ENCODE data around the gene MYLK.
"Not testable (repeated sequence)": the region's sequence is repeated elsewhere in the genome, so short reads cannot be mapped to it uniquely, and the experiment has no call there.

MYLK gene

DNA sequence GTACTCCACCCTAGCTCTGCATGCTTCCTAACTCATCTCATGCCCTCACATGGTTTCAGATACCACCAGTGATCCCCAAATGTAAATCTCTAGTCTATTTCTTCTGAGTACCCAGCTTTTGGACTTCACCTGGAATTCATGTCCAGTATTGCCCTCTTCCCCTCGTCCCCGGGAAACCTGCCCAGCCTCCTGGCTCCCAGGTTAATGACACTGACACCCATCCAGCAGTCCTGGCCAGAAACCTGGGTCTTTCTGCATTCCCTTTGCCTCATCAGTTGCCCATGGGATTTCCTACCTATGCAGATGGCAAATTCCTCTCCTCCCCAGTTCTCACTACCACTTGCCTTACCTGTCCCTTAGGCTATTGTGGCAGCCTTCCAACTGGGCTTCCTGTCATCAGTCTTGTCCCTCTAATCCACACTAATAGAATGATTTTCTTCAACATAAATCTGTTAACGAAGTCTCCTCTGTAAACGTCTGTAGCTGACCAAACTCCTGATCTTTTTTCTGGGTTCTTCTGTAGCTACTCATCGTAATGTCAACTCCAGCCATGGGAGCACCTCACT, 15.3 kb upstream of the MYLK start:
- H2AFZ ChIP-seq (ENCODE audit: low read length), result no peak overlapping the region
- H3K4me2 ChIP-seq (ENCODE audit: low read depth, low read length, poor library complexity, severe bottlenecking), result no peak overlapping the region
- no peak overlapping the region for H3K9ac ChIP-seq (ENCODE audit: low read depth, low read length, poor library complexity, severe bottlenecking)
- H3K79me2 ChIP-seq (ENCODE audit: insufficient read depth, low read length), result no peaks in the 10 kb centered on the region
- H3K27me3 ChIP-seq (ENCODE audit: insufficient read depth, low read length, poor library complexity, severe bottlenecking), result no peaks in the 10 kb centered on the region
- no peaks in the 10 kb centered on the region for H3K36me3 ChIP-seq (ENCODE audit: insufficient read depth, low read length)
- H3F3A ChIP-seq (ENCODE audit: low read depth), result no peaks in the 10 kb centered on the region
- no peak overlapping the region for H3K4me3 ChIP-seq (ENCODE audit: low read length, poor library complexity, severe bottlenecking)
- H4K20me1 ChIP-seq (ENCODE audit: insufficient read depth, low read length, poor library complexity, severe bottlenecking), result no peaks in the 10 kb centered on the region
- TF ChIP-seq, protein P1, sequence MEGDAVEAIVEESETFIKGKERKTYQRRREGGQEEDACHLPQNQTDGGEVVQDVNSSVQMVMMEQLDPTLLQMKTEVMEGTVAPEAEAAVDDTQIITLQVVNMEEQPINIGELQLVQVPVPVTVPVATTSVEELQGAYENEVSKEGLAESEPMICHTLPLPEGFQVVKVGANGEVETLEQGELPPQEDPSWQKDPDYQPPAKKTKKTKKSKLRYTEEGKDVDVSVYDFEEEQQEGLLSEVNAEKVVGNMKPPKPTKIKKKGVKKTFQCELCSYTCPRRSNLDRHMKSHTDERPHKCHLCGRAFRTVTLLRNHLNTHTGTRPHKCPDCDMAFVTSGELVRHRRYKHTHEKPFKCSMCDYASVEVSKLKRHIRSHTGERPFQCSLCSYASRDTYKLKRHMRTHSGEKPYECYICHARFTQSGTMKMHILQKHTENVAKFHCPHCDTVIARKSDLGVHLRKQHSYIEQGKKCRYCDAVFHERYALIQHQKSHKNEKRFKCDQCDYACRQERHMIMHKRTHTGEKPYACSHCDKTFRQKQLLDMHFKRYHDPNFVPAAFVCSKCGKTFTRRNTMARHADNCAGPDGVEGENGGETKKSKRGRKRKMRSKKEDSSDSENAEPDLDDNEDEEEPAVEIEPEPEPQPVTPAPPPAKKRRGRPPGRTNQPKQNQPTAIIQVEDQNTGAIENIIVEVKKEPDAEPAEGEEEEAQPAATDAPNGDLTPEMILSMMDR (conservative IDR thresholded peaks at IDR 0.05; ENCODE audit: low read length), result no peak
- TF ChIP-seq EZH2phosphoT487 (IDR thresholded peaks at IDR 0.05; ENCODE audit: borderline replicate concordance), result no peak
- H3K9me3 ChIP-seq (ENCODE audit: insufficient read depth, low read depth, low read length), result no peaks in the 10 kb centered on the region
- H3K4me1 ChIP-seq (ENCODE audit: insufficient read depth, low read length, poor library complexity, severe bottlenecking), result peaks cover 10% of the 10 kb centered on the region
- H3K9me2 ChIP-seq (replicated peaks; ENCODE audit: low read depth, low read length), result no peaks in the 10 kb centered on the region

DNA sequence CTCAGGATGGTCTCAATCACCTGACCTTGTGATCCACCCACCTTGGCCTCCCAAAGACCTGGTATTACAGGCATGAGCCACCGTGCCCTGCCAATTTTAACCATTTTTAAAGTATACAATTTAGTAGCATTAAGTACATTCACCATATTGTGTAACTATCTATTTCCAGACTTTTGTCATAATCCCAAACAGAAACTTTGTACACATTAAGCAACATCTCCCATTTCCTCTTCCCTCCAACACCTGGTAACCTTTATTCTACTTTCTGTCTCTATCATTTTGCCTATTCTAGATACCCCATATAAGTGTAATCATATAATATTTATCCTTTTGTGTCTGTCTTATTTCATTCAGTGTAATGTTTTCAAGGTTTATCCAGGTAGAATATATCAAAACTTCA, 8.9 kb upstream of the MYLK start:
- no peaks in the 10 kb centered on the region for H3K79me2 ChIP-seq (ENCODE audit: insufficient read depth, low read length)
- H3K9me3 ChIP-seq (ENCODE audit: insufficient read depth, low read depth, low read length), result peaks cover 13% of the 10 kb centered on the region; the same call in 1 of the 2 replicates

DNA sequence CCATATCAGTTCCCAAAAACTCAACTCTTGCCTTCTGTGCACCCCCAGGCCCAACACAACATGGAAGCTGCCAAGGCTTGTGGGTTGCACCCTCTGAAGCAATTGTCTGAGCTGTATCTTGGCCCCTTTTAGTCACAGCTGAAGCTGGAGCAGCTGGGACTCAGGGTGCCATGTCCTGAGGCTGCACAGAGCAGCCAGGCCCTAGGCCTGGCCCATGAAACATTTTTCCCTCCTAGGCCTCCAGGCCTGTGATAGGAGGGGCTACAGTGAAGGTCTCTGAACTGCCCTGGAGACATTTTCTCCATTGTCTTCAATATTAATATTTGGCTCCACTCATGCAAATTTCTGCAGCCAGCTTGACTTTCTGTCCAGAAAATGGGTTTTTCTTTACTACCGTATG, 8.1 kb upstream of the MYLK start:
- Histone ChIP-seq H3K4me2 (ENCODE audit: low read depth, low read length, poor library complexity, severe bottlenecking) (no peak overlapping the region), H3K9me3 (ENCODE audit: insufficient read depth, low read depth, low read length) (peaks cover 13% of the 10 kb centered on the region; the same call in 1 of the 2 replicates), H3K9me2 (replicated peaks; ENCODE audit: low read depth, low read length) (no peaks in the 10 kb centered on the region), H3K9ac (ENCODE audit: low read depth, low read length, poor library complexity, severe bottlenecking) (no peak overlapping the region), H4K20me1 (ENCODE audit: insufficient read depth, low read length, poor library complexity, severe bottlenecking) (no peaks in the 10 kb centered on the region), H3K36me3 (ENCODE audit: insufficient read depth, low read length) (no peaks in the 10 kb centered on the region), H3K79me2 (ENCODE audit: insufficient read depth, low read length) (no peaks in the 10 kb centered on the region), H3F3A (ENCODE audit: low read depth) (no peaks in the 10 kb centered on the region), H3K4me3 (ENCODE audit: low read length, poor library complexity, severe bottlenecking) (no peak overlapping the region), H2AFZ (ENCODE audit: low read length) (no peak overlapping the region), H3K4me1 (ENCODE audit: insufficient read depth, low read length, poor library complexity, severe bottlenecking) (peaks cover 10% of the 10 kb centered on the region), H3K27me3 (ENCODE audit: insufficient read depth, low read length, poor library complexity, severe bottlenecking) (no peaks in the 10 kb centered on the region)
- TF ChIP-seq, protein P1 (conservative IDR thresholded peaks at IDR 0.05; ENCODE audit: low read length), result no peak
- TF ChIP-seq EZH2phosphoT487 (IDR thresholded peaks at IDR 0.05; ENCODE audit: borderline replicate concordance), result no peak

More for the DNA sequence above, 8.9 kb upstream of the MYLK start:
- Histone ChIP-seq H3K4me3 (ENCODE audit: low read length, poor library complexity, severe bottlenecking) (no peak overlapping the region), H3K9ac (ENCODE audit: low read depth, low read length, poor library complexity, severe bottlenecking) (no peak overlapping the region), H3K27me3 (ENCODE audit: insufficient read depth, low read length, poor library complexity, severe bottlenecking) (no peaks in the 10 kb centered on the region), H2AFZ (ENCODE audit: low read length) (no peak overlapping the region), H3F3A (ENCODE audit: low read depth) (no peaks in the 10 kb centered on the region), H3K9me2 (replicated peaks; ENCODE audit: low read depth, low read length) (no peaks in the 10 kb centered on the region), H3K4me1 (ENCODE audit: insufficient read depth, low read length, poor library complexity, severe bottlenecking) (peaks cover 10% of the 10 kb centered on the region), H4K20me1 (ENCODE audit: insufficient read depth, low read length, poor library complexity, severe bottlenecking) (no peaks in the 10 kb centered on the region), H3K36me3 (ENCODE audit: insufficient read depth, low read length) (no peaks in the 10 kb centered on the region), H3K4me2 (ENCODE audit: low read depth, low read length, poor library complexity, severe bottlenecking) (no peak overlapping the region)
- no peak for TF ChIP-seq EZH2phosphoT487 (IDR thresholded peaks at IDR 0.05; ENCODE audit: borderline replicate concordance)
- TF ChIP-seq, protein P1 (conservative IDR thresholded peaks at IDR 0.05; ENCODE audit: low read length), result no peak

DNA sequence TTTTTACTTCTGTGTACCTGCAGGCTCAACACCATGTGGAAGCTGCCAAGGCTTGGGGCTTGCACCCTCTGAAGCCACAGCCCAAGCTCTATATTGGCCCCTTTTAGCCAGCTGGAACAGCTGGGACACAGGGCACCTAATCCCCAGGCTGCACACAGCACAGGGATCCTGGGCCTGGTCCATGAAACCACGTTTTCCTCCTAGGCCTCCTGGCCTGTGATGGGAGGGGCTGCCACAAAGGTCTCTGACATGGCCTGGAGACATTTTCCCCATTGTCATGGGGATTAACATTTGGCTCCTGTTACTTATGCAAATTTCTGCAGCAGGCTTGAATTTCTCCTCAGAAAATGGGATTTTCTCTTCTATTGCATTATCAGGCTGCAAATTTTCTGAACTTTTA, 6.9 kb upstream of the MYLK start:
- H3F3A ChIP-seq (ENCODE audit: low read depth); H3K36me3 ChIP-seq (ENCODE audit: insufficient read depth, low read length); H3K27me3 ChIP-seq (ENCODE audit: insufficient read depth, low read length, poor library complexity, severe bottlenecking); H3K4me3 ChIP-seq (ENCODE audit: low read length, poor library complexity, severe bottlenecking); H3K4me2 ChIP-seq (ENCODE audit: low read depth, low read length, poor library complexity, severe bottlenecking); H4K20me1 ChIP-seq (ENCODE audit: insufficient read depth, low read length, poor library complexity, severe bottlenecking); H2AFZ ChIP-seq (ENCODE audit: low read length); H3K79me2 ChIP-seq (ENCODE audit: insufficient read depth, low read length); H3K4me1 ChIP-seq (ENCODE audit: insufficient read depth, low read length, poor library complexity, severe bottlenecking); H3K9ac ChIP-seq (ENCODE audit: low read depth, low read length, poor library complexity, severe bottlenecking); H3K9me2 ChIP-seq (replicated peaks; ENCODE audit: low read depth, low read length): not testable (repeated sequence)
- H3K9me3 ChIP-seq (ENCODE audit: insufficient read depth, low read depth, low read length), result peaks cover 13% of the 10 kb centered on the region; the same call in 1 of the 2 replicates

DNA sequence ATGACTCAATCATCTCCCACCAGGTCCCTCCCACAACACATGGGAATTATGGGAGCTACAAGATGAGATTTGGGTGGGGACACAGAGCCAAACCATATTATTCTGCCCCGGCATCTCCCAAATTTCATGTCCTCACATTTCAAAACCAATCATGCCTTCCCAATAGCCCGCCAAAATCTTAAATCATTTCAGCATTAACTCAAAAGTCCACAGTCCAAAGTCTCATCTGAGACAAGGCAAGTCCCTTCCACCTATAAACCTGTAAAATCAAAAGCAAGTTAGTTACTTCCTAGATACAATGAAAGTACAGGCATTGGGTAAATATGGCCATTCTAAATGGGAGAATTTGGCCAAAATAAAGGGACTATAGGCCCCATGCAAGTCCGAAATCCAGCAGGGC, 6.0 kb upstream of the MYLK start:
- not testable (repeated sequence) for H3K27me3 ChIP-seq (ENCODE audit: insufficient read depth, low read length, poor library complexity, severe bottlenecking)

More for the DNA sequence above, 6.0 kb upstream of the MYLK start:
- H3K4me3 ChIP-seq (ENCODE audit: low read length, poor library complexity, severe bottlenecking); H2AFZ ChIP-seq (ENCODE audit: low read length); H3K79me2 ChIP-seq (ENCODE audit: insufficient read depth, low read length); H3K4me1 ChIP-seq (ENCODE audit: insufficient read depth, low read length, poor library complexity, severe bottlenecking); H3K36me3 ChIP-seq (ENCODE audit: insufficient read depth, low read length); H3K9me2 ChIP-seq (replicated peaks; ENCODE audit: low read depth, low read length); H3K9ac ChIP-seq (ENCODE audit: low read depth, low read length, poor library complexity, severe bottlenecking); H3K4me2 ChIP-seq (ENCODE audit: low read depth, low read length, poor library complexity, severe bottlenecking); H3F3A ChIP-seq (ENCODE audit: low read depth); H4K20me1 ChIP-seq (ENCODE audit: insufficient read depth, low read length, poor library complexity, severe bottlenecking): not testable (repeated sequence)
- peaks cover 13% of the 10 kb centered on the region; the same call in 1 of the 2 replicates for H3K9me3 ChIP-seq (ENCODE audit: insufficient read depth, low read depth, low read length)

Measured in Loucy (cell line).